ENCODE data around the gene DDA1. TPM values are rescaled to one million over a fixed set of nuclear protein-coding genes. Genes with fewer than 3 reads are reported as not detected.
"Not testable (repeated sequence)": the region's sequence is repeated elsewhere in the genome, so short reads cannot be mapped to it uniquely, and the experiment has no call there.

The DDA1 gene
- total RNA-seq, 1 donor from 2014 or later = 41.4 TPM

DNA sequence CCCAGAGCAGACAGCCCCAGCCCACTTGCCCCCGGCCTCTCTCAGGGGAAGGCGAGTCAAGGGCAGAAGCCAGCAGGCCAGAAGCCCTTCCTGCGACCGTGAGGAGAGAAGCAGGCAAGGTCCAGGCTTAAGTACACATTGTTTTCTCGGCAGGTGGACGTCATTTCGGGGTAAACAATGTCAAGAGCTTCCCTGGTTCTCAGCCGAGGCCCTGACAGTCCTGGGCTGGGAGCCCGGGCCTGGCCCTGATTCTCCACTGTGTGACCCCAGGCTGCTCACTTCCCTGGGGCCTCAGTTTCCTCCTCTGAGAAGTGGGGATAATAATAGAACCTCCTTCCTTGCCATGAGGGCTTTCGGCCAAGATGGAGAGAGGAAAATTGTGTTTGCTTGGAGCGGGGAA is 48.4 kb downstream of the DDA1 start:
- no peak overlapping the region for H3K27ac Mint-ChIP-seq
- no peaks in the 10 kb centered on the region for H3K4me1 Mint-ChIP-seq (ENCODE audit: low read depth)
- no peaks in the 10 kb centered on the region for H3K36me3 Mint-ChIP-seq (ENCODE audit: insufficient read depth)
- H3K27me3 Mint-ChIP-seq = peaks cover 14% of the 10 kb centered on the region
- no peak for DNase-seq (ENCODE audit: low spot score, unreplicated experiment)
- no peaks in the 10 kb centered on the region for H3K9me3 Mint-ChIP-seq (ENCODE audit: low read depth)
- TF ChIP-seq CTCF (IDR thresholded peaks at IDR 0.05; ENCODE audit: unreplicated experiment) = no peak
- H3K4me3 Mint-ChIP-seq (ENCODE audit: low read depth) = no peak overlapping the region

DNA sequence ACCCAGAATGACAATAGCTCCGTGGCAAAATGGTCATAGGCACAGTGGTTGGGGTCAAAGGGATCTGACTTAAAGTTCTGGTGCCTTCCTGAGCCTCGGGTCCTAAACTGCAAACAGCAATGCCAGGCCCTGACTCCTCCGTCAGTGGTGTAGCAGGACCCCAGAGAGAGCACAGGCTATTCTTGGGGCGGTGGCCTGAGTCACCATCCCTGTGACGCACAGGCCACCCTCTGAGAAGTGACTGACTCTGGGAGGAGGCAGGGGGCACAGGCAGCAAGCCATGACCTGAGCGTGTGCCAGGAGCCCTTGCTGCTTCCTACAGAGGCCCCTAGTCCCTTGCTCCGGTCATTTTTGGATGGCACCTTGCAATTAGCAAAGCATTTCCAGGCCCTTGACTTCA is 49.0 kb downstream of the DDA1 start:
- no peaks in the 10 kb centered on the region for H3K36me3 Mint-ChIP-seq (ENCODE audit: insufficient read depth)
- no peak for TF ChIP-seq CTCF (IDR thresholded peaks at IDR 0.05; ENCODE audit: unreplicated experiment)
- H3K27ac Mint-ChIP-seq = no peak overlapping the region
- H3K9me3 Mint-ChIP-seq (ENCODE audit: low read depth) = no peaks in the 10 kb centered on the region
- H3K4me3 Mint-ChIP-seq (ENCODE audit: low read depth) = no peak overlapping the region
- DNase-seq (ENCODE audit: low spot score, unreplicated experiment) = no peak
- peaks cover 10% of the 10 kb centered on the region for H3K27me3 Mint-ChIP-seq
- no peaks in the 10 kb centered on the region for H3K4me1 Mint-ChIP-seq (ENCODE audit: low read depth)

DNA sequence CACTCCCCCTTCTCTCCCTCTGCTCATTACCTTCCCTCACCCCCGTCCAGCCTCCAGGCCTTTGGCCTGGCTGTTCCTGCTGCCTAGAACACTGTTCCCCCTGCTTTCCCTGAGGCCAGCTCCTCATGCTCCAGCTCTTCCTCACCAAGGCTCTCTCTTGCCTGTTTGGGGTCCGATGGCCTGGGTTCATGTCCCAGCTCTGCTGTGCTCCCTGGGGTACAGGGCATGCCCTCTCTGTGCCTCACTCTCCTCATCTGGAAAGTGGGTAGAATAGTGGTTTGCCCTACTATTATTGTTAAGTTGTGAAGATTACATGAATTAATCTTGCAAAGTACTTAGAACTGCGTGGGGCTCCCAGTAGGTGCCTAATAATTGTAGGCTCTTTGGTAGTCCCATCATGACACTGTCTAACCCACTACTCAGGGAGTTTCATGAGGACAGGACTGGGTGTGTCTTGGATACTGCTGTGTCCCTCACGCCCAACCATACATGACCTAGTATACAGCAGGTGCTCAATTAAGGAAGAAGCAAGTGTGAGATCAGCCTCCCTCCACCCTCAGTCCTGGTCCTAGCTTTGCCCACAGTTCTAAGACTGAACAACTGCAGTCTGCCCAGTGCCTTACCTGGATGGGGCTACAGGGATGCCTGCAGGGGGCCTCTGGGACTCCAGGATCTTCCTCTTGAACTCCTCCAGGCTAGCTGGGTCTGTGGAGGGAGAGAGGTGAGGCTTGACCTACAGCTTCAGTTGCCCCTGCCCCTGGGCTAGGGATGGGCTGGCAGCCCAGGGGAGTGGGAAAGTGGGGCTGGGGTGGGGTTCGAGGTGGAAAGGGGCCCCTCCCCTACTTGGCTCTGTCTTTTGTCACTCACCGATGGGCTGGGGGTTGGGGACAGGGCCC is 50.8 kb downstream of the DDA1 start:
- no peak for TF ChIP-seq CTCF (IDR thresholded peaks at IDR 0.05; ENCODE audit: unreplicated experiment)
- Mint-ChIP-seq H3K27me3 (peaks cover 6% of the 10 kb centered on the region), H3K36me3 (ENCODE audit: insufficient read depth) (no peaks in the 10 kb centered on the region), H3K4me1 (ENCODE audit: low read depth) (no peaks in the 10 kb centered on the region), H3K9me3 (ENCODE audit: low read depth) (no peaks in the 10 kb centered on the region), H3K27ac (no peak overlapping the region), H3K4me3 (ENCODE audit: low read depth) (no peak overlapping the region)
- DNase-seq (ENCODE audit: low spot score, unreplicated experiment) = no peak

DNA sequence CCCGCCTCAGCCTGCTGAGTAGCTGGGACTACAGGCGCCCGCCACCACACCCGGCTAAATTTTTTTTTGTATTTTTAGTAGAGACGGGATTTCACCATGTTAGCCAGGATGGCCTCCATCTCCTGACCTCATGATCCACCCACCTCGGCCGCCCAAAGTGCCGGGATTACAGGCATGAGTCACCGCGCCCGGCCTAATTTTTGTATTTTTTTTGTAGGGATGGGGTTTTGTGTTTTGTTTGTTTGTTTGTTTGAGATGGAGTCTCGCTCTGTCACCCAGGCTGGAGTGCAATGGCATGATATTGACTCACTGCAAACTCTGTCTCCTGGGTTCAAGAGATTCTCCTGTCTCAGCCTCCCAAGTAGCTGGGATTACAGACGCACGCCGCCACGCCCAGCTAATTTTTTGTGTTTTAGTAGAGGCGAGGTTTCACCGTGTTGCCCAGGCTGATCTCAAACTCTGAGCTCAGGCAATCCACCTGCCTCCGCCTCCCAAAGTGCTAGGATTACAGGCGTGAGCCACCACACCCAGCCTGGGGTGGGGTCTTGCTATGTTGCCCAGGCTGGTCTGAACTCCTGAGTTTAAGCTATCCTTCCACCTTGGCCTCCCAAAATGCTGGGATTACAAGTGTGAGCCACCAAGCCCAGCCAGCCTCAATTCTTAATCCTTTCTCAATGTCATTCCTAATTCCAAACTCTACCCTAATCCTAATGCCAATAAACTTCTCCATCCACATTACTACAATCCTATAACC is 54.7 kb downstream of the DDA1 start:
- DNase-seq (ENCODE audit: low spot score, unreplicated experiment); H3K27ac Mint-ChIP-seq; H3K9me3 Mint-ChIP-seq (ENCODE audit: low read depth); H3K36me3 Mint-ChIP-seq (ENCODE audit: insufficient read depth); H3K27me3 Mint-ChIP-seq; H3K4me3 Mint-ChIP-seq (ENCODE audit: low read depth); H3K4me1 Mint-ChIP-seq (ENCODE audit: low read depth): not testable (repeated sequence)

- no peak for TF ChIP-seq CTCF (IDR thresholded peaks at IDR 0.05; ENCODE audit: unreplicated experiment)
- H3K27me3 Mint-ChIP-seq = peaks cover 6% of the 10 kb centered on the region
- no peak overlapping the region for H3K27ac Mint-ChIP-seq
- DNase-seq (ENCODE audit: low spot score, unreplicated experiment) = no peak
- no peaks in the 10 kb centered on the region for H3K9me3 Mint-ChIP-seq (ENCODE audit: low read depth)
- no peak overlapping the region for H3K4me3 Mint-ChIP-seq (ENCODE audit: low read depth)
- no peaks in the 10 kb centered on the region for H3K36me3 Mint-ChIP-seq (ENCODE audit: insufficient read depth)
- no peaks in the 10 kb centered on the region for H3K4me1 Mint-ChIP-seq (ENCODE audit: low read depth)
Observed at GRCh38 chr19:17365361-17365760, 56.0 kb downstream of the DDA1 start.
